ENCODE data around the gene PODXL2.

PODXL2 gene

GRCh38 chr3:127718245-127718915, 89.4 kb downstream of the PODXL2 start:
- no peak for DNase-seq (ENCODE audit: low spot score)
- TF ChIP-seq CTCF (IDR thresholded peaks at IDR 0.05; ENCODE audit: extremely low read depth, missing control alignments): no peak

GRCh38 chr3:127718916-127719290, 89.9 kb downstream of the PODXL2 start:
- DNase-seq (ENCODE audit: low spot score): no peak

GRCh38 chr3:127719369-127719768, 90.4 kb downstream of the PODXL2 start:
- DNase-seq (ENCODE audit: low spot score): no peak

More at GRCh38 chr3:127718916-127719290, 89.9 kb downstream of the PODXL2 start:
- no peak for TF ChIP-seq CTCF (IDR thresholded peaks at IDR 0.05; ENCODE audit: extremely low read depth, missing control alignments)

GRCh38 chr3:127720161-127720823, 91.3 kb downstream of the PODXL2 start:
- TF ChIP-seq CTCF (IDR thresholded peaks at IDR 0.05; ENCODE audit: extremely low read depth, missing control alignments): no peak
- DNase-seq (ENCODE audit: low spot score): no peak

More at GRCh38 chr3:127719369-127719768, 90.4 kb downstream of the PODXL2 start:
- TF ChIP-seq CTCF (IDR thresholded peaks at IDR 0.05; ENCODE audit: extremely low read depth, missing control alignments): no peak

GRCh38 chr3:127720985-127721935, 92.3 kb downstream of the PODXL2 start:
- DNase-seq (ENCODE audit: low spot score): no peak
- no peak for TF ChIP-seq CTCF (IDR thresholded peaks at IDR 0.05; ENCODE audit: extremely low read depth, missing control alignments)

- DNase-seq (ENCODE audit: low spot score): no peak
- no peak for TF ChIP-seq CTCF (IDR thresholded peaks at IDR 0.05; ENCODE audit: extremely low read depth, missing control alignments)
Observed at GRCh38 chr3:127722091-127722784, 93.3 kb downstream of the PODXL2 start.

Measured in GM20000 (cell line).